ENCODE data around the gene PHF2.

The PHF2 gene

DNA sequence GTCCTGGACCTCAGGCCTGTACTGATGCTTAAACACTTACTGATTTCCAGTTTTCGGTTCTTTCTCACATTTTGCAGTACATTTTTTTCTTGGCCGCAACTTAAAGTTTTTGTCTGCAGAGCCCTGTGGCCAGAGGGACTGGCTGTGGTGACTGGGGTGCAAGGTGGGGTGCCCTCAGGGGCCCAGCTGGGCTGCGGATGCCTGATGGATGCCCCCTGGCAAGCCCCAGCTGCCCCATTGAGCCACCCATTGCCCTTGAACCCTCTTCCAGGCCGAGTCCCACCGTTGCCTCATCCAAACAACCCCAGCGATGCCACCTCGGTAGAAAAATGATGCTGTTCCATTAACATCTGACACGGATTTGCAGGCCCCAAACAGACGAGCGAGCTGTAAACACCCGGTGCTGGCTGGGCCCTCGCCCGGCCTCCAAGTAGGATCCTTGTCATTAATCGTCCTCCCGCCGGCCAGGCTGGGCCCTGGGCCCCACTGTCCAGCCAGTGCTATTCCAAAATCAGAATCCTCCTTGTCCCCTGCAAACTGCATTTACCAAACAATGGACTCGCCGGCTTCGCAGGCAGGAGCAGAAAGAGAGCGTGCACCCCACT is 107.9 kb downstream of the PHF2 start:
- TF ChIP-seq ZNF19 (tag by site-specific recombination; IDR thresholded peaks at IDR 0.05; ENCODE audit: low read depth) (no peak), ZFP37 (tag by site-specific recombination; IDR thresholded peaks at IDR 0.05) (no peak), ZNF10 (tag by site-specific recombination; IDR thresholded peaks at IDR 0.05) (no peak), ZNF555 (tag by site-specific recombination; conservative IDR thresholded peaks at IDR 0.05) (no peak), ZNF394 (tag by site-specific recombination; IDR thresholded peaks at IDR 0.05; ENCODE audit: borderline replicate concordance) (no peak), ZNF549 (tag by site-specific recombination; IDR thresholded peaks at IDR 0.05) (no peak), BCL11A (tag by site-specific recombination; IDR thresholded peaks at IDR 0.05; ENCODE audit: low read depth) (no peak), ZNF24 (tag by site-specific recombination; IDR thresholded peaks at IDR 0.05) (no peak), ZNF223 (tag by site-specific recombination; IDR thresholded peaks at IDR 0.05) (no peak), ZNF529 (tag by site-specific recombination; IDR thresholded peaks at IDR 0.05; ENCODE audit: insufficient replicate concordance) (no peak), KLF7 (tag by site-specific recombination; IDR thresholded peaks at IDR 0.05; ENCODE audit: borderline replicate concordance) (no peak), SP2 (tag by site-specific recombination; IDR thresholded peaks at IDR 0.05) (no peak), ZFP3 (tag by site-specific recombination; IDR thresholded peaks at IDR 0.05; ENCODE audit: low read depth) (no peak), ZNF776 (tag by site-specific recombination; IDR thresholded peaks at IDR 0.05; ENCODE audit: borderline replicate concordance) (no peak)
- TF ChIP-seq, protein P1, sequence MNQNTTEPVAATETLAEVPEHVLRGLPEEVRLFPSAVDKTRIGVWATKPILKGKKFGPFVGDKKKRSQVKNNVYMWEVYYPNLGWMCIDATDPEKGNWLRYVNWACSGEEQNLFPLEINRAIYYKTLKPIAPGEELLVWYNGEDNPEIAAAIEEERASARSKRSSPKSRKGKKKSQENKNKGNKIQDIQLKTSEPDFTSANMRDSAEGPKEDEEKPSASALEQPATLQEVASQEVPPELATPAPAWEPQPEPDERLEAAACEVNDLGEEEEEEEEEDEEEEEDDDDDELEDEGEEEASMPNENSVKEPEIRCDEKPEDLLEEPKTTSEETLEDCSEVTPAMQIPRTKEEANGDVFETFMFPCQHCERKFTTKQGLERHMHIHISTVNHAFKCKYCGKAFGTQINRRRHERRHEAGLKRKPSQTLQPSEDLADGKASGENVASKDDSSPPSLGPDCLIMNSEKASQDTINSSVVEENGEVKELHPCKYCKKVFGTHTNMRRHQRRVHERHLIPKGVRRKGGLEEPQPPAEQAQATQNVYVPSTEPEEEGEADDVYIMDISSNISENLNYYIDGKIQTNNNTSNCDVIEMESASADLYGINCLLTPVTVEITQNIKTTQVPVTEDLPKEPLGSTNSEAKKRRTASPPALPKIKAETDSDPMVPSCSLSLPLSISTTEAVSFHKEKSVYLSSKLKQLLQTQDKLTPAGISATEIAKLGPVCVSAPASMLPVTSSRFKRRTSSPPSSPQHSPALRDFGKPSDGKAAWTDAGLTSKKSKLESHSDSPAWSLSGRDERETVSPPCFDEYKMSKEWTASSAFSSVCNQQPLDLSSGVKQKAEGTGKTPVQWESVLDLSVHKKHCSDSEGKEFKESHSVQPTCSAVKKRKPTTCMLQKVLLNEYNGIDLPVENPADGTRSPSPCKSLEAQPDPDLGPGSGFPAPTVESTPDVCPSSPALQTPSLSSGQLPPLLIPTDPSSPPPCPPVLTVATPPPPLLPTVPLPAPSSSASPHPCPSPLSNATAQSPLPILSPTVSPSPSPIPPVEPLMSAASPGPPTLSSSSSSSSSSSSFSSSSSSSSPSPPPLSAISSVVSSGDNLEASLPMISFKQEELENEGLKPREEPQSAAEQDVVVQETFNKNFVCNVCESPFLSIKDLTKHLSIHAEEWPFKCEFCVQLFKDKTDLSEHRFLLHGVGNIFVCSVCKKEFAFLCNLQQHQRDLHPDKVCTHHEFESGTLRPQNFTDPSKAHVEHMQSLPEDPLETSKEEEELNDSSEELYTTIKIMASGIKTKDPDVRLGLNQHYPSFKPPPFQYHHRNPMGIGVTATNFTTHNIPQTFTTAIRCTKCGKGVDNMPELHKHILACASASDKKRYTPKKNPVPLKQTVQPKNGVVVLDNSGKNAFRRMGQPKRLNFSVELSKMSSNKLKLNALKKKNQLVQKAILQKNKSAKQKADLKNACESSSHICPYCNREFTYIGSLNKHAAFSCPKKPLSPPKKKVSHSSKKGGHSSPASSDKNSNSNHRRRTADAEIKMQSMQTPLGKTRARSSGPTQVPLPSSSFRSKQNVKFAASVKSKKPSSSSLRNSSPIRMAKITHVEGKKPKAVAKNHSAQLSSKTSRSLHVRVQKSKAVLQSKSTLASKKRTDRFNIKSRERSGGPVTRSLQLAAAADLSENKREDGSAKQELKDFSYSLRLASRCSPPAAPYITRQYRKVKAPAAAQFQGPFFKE (tag by site-specific recombination; IDR thresholded peaks at IDR 0.05; ENCODE audit: borderline replicate concordance), result no peak
- TF ChIP-seq, protein P2, sequence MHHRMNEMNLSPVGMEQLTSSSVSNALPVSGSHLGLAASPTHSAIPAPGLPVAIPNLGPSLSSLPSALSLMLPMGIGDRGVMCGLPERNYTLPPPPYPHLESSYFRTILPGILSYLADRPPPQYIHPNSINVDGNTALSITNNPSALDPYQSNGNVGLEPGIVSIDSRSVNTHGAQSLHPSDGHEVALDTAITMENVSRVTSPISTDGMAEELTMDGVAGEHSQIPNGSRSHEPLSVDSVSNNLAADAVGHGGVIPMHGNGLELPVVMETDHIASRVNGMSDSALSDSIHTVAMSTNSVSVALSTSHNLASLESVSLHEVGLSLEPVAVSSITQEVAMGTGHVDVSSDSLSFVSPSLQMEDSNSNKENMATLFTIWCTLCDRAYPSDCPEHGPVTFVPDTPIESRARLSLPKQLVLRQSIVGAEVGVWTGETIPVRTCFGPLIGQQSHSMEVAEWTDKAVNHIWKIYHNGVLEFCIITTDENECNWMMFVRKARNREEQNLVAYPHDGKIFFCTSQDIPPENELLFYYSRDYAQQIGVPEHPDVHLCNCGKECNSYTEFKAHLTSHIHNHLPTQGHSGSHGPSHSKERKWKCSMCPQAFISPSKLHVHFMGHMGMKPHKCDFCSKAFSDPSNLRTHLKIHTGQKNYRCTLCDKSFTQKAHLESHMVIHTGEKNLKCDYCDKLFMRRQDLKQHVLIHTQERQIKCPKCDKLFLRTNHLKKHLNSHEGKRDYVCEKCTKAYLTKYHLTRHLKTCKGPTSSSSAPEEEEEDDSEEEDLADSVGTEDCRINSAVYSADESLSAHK (tag by site-specific recombination; IDR thresholded peaks at IDR 0.05), result no peak
- TF ChIP-seq, protein P3, sequence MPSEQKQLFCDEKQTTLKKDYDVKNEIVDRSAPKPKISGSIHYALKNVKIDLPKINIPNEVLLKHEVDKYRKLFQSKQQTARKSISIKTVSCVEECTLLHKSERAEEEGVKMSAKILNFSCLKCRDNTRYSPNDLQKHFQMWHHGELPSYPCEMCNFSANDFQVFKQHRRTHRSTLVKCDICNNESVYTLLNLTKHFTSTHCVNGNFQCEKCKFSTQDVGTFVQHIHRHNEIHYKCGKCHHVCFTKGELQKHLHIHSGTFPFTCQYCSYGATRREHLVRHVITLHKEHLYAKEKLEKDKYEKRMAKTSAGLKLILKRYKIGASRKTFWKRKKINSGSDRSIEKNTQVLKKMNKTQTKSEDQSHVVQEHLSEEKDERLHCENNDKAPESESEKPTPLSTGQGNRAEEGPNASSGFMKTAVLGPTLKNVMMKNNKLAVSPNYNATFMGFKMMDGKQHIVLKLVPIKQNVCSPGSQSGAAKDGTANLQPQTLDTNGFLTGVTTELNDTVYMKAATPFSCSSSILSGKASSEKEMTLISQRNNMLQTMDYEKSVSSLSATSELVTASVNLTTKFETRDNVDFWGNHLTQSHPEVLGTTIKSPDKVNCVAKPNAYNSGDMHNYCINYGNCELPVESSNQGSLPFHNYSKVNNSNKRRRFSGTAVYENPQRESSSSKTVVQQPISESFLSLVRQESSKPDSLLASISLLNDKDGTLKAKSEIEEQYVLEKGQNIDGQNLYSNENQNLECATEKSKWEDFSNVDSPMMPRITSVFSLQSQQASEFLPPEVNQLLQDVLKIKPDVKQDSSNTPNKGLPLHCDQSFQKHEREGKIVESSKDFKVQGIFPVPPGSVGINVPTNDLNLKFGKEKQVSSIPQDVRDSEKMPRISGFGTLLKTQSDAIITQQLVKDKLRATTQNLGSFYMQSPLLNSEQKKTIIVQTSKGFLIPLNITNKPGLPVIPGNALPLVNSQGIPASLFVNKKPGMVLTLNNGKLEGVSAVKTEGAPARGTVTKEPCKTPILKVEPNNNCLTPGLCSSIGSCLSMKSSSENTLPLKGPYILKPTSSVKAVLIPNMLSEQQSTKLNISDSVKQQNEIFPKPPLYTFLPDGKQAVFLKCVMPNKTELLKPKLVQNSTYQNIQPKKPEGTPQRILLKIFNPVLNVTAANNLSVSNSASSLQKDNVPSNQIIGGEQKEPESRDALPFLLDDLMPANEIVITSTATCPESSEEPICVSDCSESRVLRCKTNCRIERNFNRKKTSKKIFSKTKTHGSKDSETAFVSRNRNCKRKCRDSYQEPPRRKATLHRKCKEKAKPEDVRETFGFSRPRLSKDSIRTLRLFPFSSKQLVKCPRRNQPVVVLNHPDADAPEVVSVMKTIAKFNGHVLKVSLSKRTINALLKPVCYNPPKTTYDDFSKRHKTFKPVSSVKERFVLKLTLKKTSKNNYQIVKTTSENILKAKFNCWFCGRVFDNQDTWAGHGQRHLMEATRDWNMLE (tag by site-specific recombination; conservative IDR thresholded peaks at IDR 0.05; ENCODE audit: low read depth), result no peak
- TF ChIP-seq, protein P4, sequence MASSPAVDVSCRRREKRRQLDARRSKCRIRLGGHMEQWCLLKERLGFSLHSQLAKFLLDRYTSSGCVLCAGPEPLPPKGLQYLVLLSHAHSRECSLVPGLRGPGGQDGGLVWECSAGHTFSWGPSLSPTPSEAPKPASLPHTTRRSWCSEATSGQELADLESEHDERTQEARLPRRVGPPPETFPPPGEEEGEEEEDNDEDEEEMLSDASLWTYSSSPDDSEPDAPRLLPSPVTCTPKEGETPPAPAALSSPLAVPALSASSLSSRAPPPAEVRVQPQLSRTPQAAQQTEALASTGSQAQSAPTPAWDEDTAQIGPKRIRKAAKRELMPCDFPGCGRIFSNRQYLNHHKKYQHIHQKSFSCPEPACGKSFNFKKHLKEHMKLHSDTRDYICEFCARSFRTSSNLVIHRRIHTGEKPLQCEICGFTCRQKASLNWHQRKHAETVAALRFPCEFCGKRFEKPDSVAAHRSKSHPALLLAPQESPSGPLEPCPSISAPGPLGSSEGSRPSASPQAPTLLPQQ (tag by site-specific recombination; IDR thresholded peaks at IDR 0.05), result no peak
- no peak overlapping the region for H3K4me3 ChIP-seq (ENCODE audit: low read depth, low read length)
- no peaks in the 10 kb centered on the region for H3K4me1 ChIP-seq (ENCODE audit: control insufficient read depth, insufficient read depth, low read length)
- H3K9me3 ChIP-seq (ENCODE audit: control insufficient read depth, insufficient read depth, low read depth, low read length), result no peaks in the 10 kb centered on the region
- H3K27ac ChIP-seq (ENCODE audit: extremely low read depth, low read depth, low read length), result no peak overlapping the region
- no peaks in the 10 kb centered on the region for H3K36me3 ChIP-seq (ENCODE audit: control insufficient read depth in 2 of 2, insufficient read depth in 1 of 2, low read length in 2 of 2)
- ChIA-PET CTCF (interaction anchor here (0.9 to 2.8 kb wide), 4 partner anchors 19 to 528 kb away, joined by 3 to 9 read pairs (median 4); no protein-coding TSS in a partner anchor), POLR2A (no interaction called here)

Data from HEK293 (cell line).